K562 (cell line): ENCODE measurements around the gene DYNLT2.

Source experiments
- BRD4 ChIP-seq: fragments of 200-600 bp; sonication (generic); IDR thresholded peaks from 2 replicates; pipeline ENCODE4 v1.6.1; 2017; ENCODE audit warnings: inconsistent platforms
- CTCF ChIP-seq, 3 experiments: IDR thresholded peaks in 2 of 3; conservative IDR thresholded peaks in 1 of 3; 2 replicates each; pipeline ENCODE4 v1.5.1; 2011 to 2012; ENCODE audit warnings: low read length in 3 of 3, mild to moderate bottlenecking in 3 of 3, control low read depth in 2 of 3, improper control_type of control experiment in 1 of 3, inconsistent platforms in 1 of 3, low read depth in 1 of 3, mixed read lengths in 1 of 3, moderate library complexity in 1 of 3; ENCODE audit not compliant: insufficient read depth in 2 of 3
- ELF1 ChIP-seq: fragments of 200-800 bp; sonication (Bioruptor generic); IDR thresholded peaks from 2 replicates; pipeline ENCODE4 v1.6.1; 2016; ENCODE audit warnings: missing genetic modification characterization, missing compliant biosample characterization
- NFIC ChIP-seq: fragments of 450-650 bp; IDR thresholded peaks from 2 replicates; pipeline ENCODE4 v1.6.1; 2017; ENCODE audit warnings: mild to moderate bottlenecking, inconsistent platforms
- PHF8 ChIP-seq: fragments of 200-600 bp; sonication (generic); IDR thresholded peaks from 2 replicates; pipeline ENCODE4 v1.6.1; 2012; ENCODE audit warnings: mixed run types, mild to moderate bottlenecking, inconsistent platforms, low read length, moderate library complexity, borderline replicate concordance
- POLR2A ChIP-seq: fragments of 450-650 bp; conservative IDR thresholded peaks from 2 replicates; pipeline ENCODE4 v1.6.1; 2016
- POLR2AphosphoS2 ChIP-seq: IDR thresholded peaks from 2 replicates; pipeline ENCODE4 v1.6.1; 2012; ENCODE audit warnings: low read length, improper control_type of control experiment
- ZNF23 ChIP-seq: fragments of 250-450 bp; sonication (Bioruptor Pico); IDR thresholded peaks from 2 replicates; pipeline ENCODE4 v1.4.0; 2020; ENCODE audit warnings: mild to moderate bottlenecking
- TF ChIP-seq, protein P1 (sequence below): fragments of 200-400 bp; formaldehyde crosslinking; IDR thresholded peaks from 2 replicates; pipeline ENCODE4 v1.6.1; 2017; ENCODE audit warnings: mild to moderate bottlenecking, low read depth, low read length, moderate library complexity

DNA sequence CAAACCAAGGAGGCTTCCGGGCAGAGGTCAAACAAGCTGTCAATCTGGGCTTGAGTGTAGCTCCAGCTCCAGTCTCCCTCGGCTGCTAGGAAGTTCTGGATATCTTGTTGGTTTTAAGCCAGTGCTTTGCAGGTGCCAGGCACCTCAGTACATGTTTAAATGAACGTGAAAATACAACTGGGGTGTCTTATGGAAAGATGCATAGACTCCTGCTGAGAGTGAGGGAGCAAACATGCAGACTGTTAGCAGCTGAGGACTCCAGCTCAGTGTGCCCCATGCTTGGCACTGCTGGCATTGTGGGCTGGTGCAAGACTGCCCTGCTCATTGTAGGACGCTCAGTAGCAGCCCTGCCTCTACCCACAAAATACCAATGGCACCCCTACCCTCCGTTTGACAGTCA, 28.5 kb upstream of the DYNLT2 start:
- TF ChIP-seq ELF1 (tag) (no peak), POLR2AphosphoS2 (no peak), ZNF23 (CRISPR knock-in tag) (no peak), BRD4 (no peak), CTCF (IDR thresholded peaks at IDR 0.05 in 2 of 3, conservative IDR thresholded peaks at IDR 0.05 in 1 of 3; ENCODE audit: insufficient read depth in 2 of 3, low read depth in 1 of 3, low read length in 3 of 3) (no peak), PHF8 (no peak), POLR2A (no peak), NFIC (no peak)
- TF ChIP-seq, protein P1, sequence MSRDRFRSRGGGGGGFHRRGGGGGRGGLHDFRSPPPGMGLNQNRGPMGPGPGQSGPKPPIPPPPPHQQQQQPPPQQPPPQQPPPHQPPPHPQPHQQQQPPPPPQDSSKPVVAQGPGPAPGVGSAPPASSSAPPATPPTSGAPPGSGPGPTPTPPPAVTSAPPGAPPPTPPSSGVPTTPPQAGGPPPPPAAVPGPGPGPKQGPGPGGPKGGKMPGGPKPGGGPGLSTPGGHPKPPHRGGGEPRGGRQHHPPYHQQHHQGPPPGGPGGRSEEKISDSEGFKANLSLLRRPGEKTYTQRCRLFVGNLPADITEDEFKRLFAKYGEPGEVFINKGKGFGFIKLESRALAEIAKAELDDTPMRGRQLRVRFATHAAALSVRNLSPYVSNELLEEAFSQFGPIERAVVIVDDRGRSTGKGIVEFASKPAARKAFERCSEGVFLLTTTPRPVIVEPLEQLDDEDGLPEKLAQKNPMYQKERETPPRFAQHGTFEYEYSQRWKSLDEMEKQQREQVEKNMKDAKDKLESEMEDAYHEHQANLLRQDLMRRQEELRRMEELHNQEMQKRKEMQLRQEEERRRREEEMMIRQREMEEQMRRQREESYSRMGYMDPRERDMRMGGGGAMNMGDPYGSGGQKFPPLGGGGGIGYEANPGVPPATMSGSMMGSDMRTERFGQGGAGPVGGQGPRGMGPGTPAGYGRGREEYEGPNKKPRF, result no peak
